GM18511 (cell line): Measurements from ENCODE around the gene AMY1C.
"Not testable (repeated sequence)": the region's sequence is repeated elsewhere in the genome, so short reads cannot be mapped to it uniquely, and the experiment has no call there.

Experiments
- ATAC-seq: cut with Tn5 transposase; IDR thresholded peaks from one replicate; pipeline ENCODE4 v1.9.1; 2021; ENCODE audit warnings: mild to moderate bottlenecking, moderate library complexity; ENCODE audit not compliant: unreplicated experiment

AMY1C gene

DNA sequence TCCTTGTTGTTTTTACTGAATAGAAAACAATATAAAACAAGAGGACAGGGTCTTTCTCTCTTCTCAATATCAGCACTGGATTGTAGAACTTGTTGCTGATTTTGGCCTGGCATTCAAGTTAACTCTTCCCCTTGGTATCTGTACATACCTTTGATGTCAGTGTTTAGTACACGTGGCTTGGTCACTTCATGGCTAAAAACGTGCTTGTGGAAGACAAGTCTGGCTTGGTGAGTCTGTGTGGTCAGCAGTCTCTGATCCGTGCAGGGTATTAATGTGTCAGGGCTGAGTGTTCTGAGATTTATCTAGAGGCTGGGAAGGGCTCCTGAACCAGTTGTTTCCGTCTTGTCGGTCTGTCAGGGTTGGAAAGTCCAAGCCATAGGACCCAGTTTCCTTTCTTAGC, at the start of gene AMY1C:
TSS of gene AMY1C (plus strand) at position 301 of the 400 bp plus-strand sequence. CDS start 572 bp downstream, outside the sequence.
- ATAC-seq, result not testable (repeated sequence)

- not testable (repeated sequence) for ATAC-seq
Observed at GRCh38 chr1:103700669-103701068, 49.0 kb upstream of the AMY1C start.

DNA sequence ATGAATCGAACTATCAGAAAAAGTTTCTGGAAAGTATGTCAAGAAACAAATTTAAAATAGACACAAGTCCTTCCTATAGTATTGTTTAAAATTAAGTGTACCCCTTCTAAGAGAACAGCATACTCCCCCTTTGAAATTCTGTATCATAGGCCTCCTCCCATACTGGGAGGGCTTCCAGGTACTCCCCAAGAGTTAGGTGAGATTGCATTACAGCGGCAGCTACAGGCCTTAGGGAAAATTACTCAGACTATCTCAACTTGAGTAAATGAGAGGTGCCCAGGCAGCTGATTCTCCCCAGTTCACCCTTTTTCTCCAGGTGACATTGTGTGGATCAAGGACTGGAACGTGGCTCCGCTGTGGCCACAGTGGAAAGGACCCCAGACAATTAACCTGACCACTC, 48.4 kb upstream of the AMY1C start:
- not testable (repeated sequence) for ATAC-seq

DNA sequence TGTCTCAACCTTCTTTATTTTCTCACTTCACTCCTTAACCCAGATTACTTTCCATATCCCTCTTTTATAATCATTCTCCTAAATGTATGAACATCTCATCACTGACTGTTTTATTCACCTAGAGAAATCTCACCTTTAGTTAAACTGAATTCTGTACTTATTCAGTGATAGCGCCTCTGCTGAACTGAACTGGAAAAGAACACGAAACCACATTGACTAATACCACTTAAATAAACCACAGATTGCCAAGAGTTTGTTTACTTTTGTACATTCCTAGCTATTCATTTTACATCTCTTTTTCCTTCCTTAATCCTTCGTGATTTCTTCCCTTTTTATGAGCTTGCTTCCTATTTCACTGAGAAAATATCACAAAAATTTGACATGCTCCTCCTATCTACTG, 42.0 kb upstream of the AMY1C start:
- ATAC-seq, result not testable (repeated sequence)

DNA sequence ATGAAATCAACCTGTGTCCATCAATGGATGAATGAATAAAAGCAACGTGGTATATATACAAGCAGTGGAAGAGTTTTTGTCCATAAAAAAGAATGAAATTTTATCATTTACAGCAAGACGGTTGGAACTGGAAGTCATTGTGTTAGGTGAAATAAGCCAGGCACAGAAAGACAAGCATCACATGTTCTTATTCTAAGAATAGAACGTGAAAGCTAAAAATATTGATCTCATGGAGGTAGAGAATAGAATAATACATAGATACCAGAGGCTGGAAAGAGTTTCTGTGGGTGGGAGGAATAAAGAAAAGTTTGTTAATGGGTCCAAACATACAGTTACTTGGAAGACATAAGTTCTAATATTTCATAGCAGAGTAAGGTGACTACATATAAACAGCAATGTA, 39.3 kb upstream of the AMY1C start:
- ATAC-seq, result not testable (repeated sequence)

- ATAC-seq, result not testable (repeated sequence)
Observed at GRCh38 chr1:103717404-103717803, 32.3 kb upstream of the AMY1C start.

GRCh38 chr1:103721473-103721872, 28.2 kb upstream of the AMY1C start:
- ATAC-seq, result not testable (repeated sequence)

GRCh38 chr1:103735334-103735733, 14.4 kb upstream of the AMY1C start:
- not testable (repeated sequence) for ATAC-seq

GRCh38 chr1:103738031-103738430, 11.7 kb upstream of the AMY1C start:
- ATAC-seq, result not testable (repeated sequence)

DNA sequence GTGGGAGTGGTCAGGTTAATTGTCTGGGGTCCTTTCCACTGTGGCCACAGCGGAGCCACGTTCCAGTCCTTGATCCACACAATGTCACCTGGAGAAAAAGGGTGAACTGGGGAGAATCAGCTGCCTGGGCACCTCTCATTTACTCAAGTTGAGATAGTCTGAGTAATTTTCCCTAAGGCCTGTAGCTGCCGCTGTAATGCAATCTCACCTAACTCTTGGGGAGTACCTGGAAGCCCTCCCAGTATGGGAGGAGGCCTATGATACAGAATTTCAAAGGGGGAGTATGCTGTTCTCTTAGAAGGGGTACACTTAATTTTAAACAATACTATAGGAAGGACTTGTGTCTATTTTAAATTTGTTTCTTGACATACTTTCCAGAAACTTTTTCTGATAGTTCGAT, 5.2 kb upstream of the AMY1C start:
- not testable (repeated sequence) for ATAC-seq

DNA sequence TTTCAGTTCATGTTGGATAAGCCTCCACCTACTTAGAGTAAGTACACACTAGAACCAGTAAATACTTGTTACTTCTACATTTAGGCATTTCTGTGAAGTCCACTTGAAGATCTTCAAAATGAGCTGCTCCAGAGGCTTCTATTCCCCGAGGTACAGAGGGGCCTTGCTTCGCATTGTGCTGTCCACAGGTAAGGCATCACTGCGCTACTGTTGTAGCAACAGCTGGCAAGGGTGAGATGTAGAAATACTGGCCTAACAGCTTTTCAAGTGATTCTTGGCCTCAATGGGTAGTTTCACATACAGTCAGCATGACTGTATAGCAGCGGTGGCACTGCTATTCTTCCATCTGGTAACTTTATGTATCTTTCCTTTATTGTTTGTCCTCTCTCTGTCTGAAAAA, 4.7 kb upstream of the AMY1C start:
- ATAC-seq, result not testable (repeated sequence)

- ATAC-seq, result not testable (repeated sequence)
Observed at GRCh38 chr1:103748273-103748672, 1.4 kb upstream of the AMY1C start.

GRCh38 chr1:103761896-103762295, 12.2 kb downstream of the AMY1C start:
- no peak for ATAC-seq

DNA sequence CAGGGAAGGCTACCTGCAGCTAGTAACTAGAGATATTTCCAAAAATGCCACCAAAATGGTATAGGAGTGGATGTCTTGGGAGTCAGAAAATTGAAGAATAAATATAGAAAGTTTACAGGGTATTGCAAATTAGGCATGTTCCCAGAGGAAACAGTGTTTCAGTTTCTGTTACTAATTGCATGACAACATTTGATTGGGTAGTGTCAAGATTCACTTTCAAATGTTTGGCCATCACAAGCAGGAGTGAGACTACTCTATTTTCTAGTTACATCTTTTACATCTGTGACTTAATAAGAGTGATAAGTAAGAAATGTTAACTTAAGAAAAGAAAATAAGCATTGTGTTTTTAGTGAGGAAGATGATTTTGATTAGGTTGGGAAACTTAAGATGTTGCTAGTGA, 30.2 kb downstream of the AMY1C start:
- ATAC-seq, result no peak

DNA sequence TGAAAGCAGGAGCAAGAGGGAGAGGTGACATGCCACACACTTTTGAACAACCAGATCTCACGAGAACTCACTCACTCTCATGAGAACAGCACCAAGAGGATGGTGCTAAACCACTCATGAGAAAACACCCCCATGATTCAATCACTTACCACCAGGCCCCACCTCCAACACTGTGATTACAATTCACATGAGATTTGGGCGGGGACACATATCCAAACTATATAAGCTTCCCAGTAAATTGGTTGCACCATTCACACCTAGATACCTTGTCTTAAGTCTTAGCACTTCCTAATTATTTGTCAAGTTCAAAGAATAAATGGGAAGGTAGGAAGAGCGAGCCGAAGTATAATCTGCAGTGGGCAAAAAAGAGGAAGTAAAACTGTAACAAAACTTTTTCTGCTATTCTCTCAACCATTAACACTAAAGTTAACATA, 34.3 kb downstream of the AMY1C start:
- peak; percentile 74 for ATAC-seq

DNA sequence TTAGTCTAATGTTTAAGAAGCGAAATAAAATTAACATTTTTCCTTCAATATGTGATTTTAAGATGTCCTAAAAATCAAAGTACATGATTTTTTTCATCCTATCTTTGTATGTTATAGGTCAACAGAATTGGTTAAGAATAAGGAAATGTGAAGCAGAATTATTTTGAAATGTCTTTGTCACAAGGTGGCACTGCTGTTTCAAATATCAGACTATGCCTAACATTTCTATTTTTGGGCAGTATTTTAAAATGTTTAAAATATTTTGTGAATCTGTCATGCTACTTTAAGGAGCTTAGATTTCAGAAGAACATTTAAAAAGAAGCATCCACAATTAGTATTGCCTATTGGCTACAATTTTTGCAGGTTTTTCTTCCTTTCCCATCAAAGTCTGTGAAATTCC, 38.7 kb downstream of the AMY1C start:
- ATAC-seq, result no peak

- ATAC-seq, result peak; percentile 62
Observed at GRCh38 chr1:103790172-103790571, 40.5 kb downstream of the AMY1C start.
